ENCODE results near the gene ATE1. TPM values are rescaled to one million over a fixed set of nuclear protein-coding genes. Genes with fewer than 3 reads are reported as not detected.

ATE1 gene
- total RNA-seq, 3 donors from 2014 or later (not counting 1 experiment from before 2014, with no cell fraction given) = 30.4 to 40.6 (median 30.5) TPM

DNA sequence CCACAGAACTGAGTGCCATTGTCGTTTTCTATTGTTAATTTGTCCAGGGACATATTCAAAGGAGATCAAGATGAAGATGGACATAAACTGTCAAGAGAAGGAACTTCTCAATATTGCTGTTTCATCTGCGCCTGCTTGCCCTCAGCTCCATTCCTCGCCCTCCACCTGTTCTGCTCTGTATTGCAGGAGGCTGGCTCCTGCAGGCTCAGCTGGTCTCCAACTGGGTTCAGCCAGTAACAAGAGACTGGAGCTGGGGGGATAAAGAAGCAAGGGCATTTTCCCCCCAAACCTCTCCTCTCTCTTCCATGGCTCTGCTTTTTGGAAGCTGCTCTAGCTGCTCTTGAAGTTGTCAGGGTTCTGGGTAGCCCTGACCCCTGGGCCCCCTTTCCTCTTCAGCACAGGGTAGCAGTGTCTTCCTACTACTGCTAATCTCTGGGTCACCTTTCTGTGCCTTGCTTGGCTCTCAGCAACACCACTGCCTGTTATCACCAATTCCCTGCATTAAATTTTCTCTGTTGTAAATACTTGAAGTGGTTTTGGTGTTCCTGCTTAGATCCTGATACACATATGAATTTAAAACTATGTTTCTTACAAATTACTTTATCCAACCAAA lies 180.6 kb downstream of the ATE1 start:
- TF ChIP-seq, protein P1, sequence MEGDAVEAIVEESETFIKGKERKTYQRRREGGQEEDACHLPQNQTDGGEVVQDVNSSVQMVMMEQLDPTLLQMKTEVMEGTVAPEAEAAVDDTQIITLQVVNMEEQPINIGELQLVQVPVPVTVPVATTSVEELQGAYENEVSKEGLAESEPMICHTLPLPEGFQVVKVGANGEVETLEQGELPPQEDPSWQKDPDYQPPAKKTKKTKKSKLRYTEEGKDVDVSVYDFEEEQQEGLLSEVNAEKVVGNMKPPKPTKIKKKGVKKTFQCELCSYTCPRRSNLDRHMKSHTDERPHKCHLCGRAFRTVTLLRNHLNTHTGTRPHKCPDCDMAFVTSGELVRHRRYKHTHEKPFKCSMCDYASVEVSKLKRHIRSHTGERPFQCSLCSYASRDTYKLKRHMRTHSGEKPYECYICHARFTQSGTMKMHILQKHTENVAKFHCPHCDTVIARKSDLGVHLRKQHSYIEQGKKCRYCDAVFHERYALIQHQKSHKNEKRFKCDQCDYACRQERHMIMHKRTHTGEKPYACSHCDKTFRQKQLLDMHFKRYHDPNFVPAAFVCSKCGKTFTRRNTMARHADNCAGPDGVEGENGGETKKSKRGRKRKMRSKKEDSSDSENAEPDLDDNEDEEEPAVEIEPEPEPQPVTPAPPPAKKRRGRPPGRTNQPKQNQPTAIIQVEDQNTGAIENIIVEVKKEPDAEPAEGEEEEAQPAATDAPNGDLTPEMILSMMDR (IDR thresholded peaks at IDR 0.05) = no peak
- Mint-ChIP-seq H3K4me3 (no peak overlapping the region), H3K4me1 (peaks cover 0 to 6% of the 10 kb centered on the region in 2 donors), H3K27me3 (ENCODE audit: low read depth in 2 of 2) (no peaks in the 10 kb centered on the region), H3K27ac (no peak overlapping the region), H3K9me3 (no peaks in the 10 kb centered on the region), H3K36me3 (no peaks in the 10 kb centered on the region)
- intact Hi-C loops (cut with micrococcal nuclease) = no loop called here
- DNase-seq (no peak), ATAC-seq (no peak)
- H3K36me3 ChIP-seq (ENCODE audit: control insufficient read depth, insufficient read depth, low read length) = peaks cover 6% of the 10 kb centered on the region
- H3K27me3 ChIP-seq (ENCODE audit: control insufficient read depth, insufficient read depth, low read length) = no peaks in the 10 kb centered on the region
- 93% methylated on average over 3 of the region's 3 CpGs for whole genome bisulfite sequencing (ENCODE audit: insufficient coverage)
- H3K27ac ChIP-seq (ENCODE audit: low read length) = no peak overlapping the region
- H3K4me1 ChIP-seq (ENCODE audit: control insufficient read depth, insufficient read depth, low read length) = no peaks in the 10 kb centered on the region
- no peak overlapping the region for H3K4me3 ChIP-seq (ENCODE audit: low read length)
- no peaks in the 10 kb centered on the region for H3K9me3 ChIP-seq (ENCODE audit: control insufficient read depth, insufficient read depth, low read length)

DNA sequence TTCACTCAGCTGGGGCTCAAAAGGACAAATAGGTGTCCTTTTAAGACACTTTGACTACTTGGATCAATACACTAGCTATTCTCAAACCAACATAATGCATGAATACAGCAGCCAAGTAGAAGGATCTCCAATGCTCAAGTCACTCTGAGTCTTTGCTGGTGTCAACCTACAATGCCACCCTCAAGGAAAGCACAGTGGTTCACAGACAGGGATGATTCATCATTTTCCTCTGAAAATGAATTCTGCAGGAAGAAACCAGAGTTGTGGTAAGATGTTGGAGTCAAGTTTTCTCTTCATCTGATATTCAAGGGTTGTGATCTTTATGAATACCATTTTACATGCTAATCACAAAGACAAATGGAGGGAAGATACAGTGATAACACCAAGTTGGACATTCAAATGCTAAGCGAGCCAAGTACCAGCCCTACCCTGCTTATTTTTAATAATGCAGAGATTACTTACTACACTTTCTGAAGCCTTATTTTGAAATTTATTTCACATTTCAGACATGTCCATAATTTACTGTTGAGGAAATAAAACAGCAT lies 186.5 kb downstream of the ATE1 start:
- no peaks in the 10 kb centered on the region for H3K9me3 ChIP-seq (ENCODE audit: control insufficient read depth, insufficient read depth, low read length)
- no peak overlapping the region for H3K4me3 Mint-ChIP-seq
- H3K36me3 ChIP-seq (ENCODE audit: control insufficient read depth, insufficient read depth, low read length) = peaks cover 11% of the 10 kb centered on the region
- TF ChIP-seq, protein P1 (IDR thresholded peaks at IDR 0.05) = no peak
- DNase-seq (no peak), ATAC-seq (no peak)
- 0% methylated on average over 1 of the region's 1 CpG for WGBS (ENCODE audit: insufficient coverage)
- intact Hi-C loops (cut with micrococcal nuclease) = no loop called here
- H3K36me3 Mint-ChIP-seq = peaks cover 7% of the 10 kb centered on the region
- H3K9me3 Mint-ChIP-seq = no peaks in the 10 kb centered on the region
- H3K27ac ChIP-seq (ENCODE audit: low read length) = no peak overlapping the region
- no peak overlapping the region for H3K27ac Mint-ChIP-seq
- H3K27me3 Mint-ChIP-seq (ENCODE audit: low read depth in 2 of 2) = peaks cover 5 to 14% of the 10 kb centered on the region in 2 donors
- H3K4me1 ChIP-seq (ENCODE audit: control insufficient read depth, insufficient read depth, low read length) = peaks cover 5% of the 10 kb centered on the region
- H3K4me3 ChIP-seq (ENCODE audit: low read length) = no peak overlapping the region
- H3K27me3 ChIP-seq (ENCODE audit: control insufficient read depth, insufficient read depth, low read length) = peaks cover 3% of the 10 kb centered on the region
- peaks cover 10 to 22% of the 10 kb centered on the region in 2 donors for H3K4me1 Mint-ChIP-seq

DNA sequence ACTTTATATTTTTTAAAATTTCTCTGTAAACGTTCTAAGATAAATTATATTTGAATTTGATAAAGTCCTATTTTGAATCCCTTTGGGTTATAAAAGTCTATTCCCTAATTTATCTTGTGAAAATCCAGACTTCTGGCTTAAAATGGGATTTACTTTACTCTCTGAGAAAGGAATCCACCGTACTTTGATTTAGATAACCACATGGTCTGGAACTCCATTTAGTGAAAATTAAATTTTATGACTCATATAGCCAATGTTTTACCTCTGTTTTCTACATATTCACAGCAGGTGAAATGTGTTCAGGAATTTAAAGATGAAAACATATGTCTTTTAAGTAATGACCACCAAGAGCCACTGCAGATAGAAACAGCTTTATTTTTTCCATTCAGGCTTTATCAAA lies 187.8 kb downstream of the ATE1 start:
- DNase-seq (no peak), ATAC-seq (no peak)
- Histone ChIP-seq H3K9me3 (ENCODE audit: control insufficient read depth, insufficient read depth, low read length) (no peaks in the 10 kb centered on the region), H3K27ac (ENCODE audit: low read length) (no peak overlapping the region), H3K27me3 (ENCODE audit: control insufficient read depth, insufficient read depth, low read length) (peaks cover 3% of the 10 kb centered on the region), H3K36me3 (ENCODE audit: control insufficient read depth, insufficient read depth, low read length) (peaks cover 11% of the 10 kb centered on the region), H3K4me1 (ENCODE audit: control insufficient read depth, insufficient read depth, low read length) (peaks cover 5% of the 10 kb centered on the region), H3K4me3 (ENCODE audit: low read length) (no peak overlapping the region)
- Mint-ChIP-seq H3K4me1 (peaks cover 10 to 27% of the 10 kb centered on the region in 2 donors), H3K9me3 (no peaks in the 10 kb centered on the region), H3K27ac (no peak overlapping the region), H3K36me3 (peaks cover 7% of the 10 kb centered on the region), H3K4me3 (no peak overlapping the region), H3K27me3 (ENCODE audit: low read depth in 2 of 2) (peaks cover 14 to 27% of the 10 kb centered on the region in 2 donors)
- no CpG with 5 or more reads among the region's 2 CpGs for WGBS (ENCODE audit: insufficient coverage)
- TF ChIP-seq, protein P1 (IDR thresholded peaks at IDR 0.05) = no peak
- intact Hi-C loops (cut with micrococcal nuclease) = no loop called here
